PC-9 (cell line): Measurements from ENCODE around the gene TIGD4.

ENCODE experiments used
- CTCF ChIP-seq: fragments of 200-600 bp; sonication (generic); conservative IDR thresholded peaks from 2 replicates; pipeline ENCODE4 v1.6.1; 2017; ENCODE audit warnings: mixed run types, antibody characterized with exemption, mild to moderate bottlenecking, moderate library complexity
- EZH2 ChIP-seq: fragments of 200-600 bp; sonication (generic); IDR thresholded peaks from 2 replicates; pipeline ENCODE4 v1.8.0; 2017; ENCODE audit warnings: antibody characterized with exemption, low read depth

GRCh38 chr4:152728343-152728742 lies 51.2 kb downstream of the TIGD4 start:
- TF ChIP-seq CTCF: no peak
- TF ChIP-seq EZH2: no peak
